DMS153 treated with DMSO at 0.1 percent for 48 hours (cell line): ENCODE data around the gene NUDT4.
"Not testable (repeated sequence)": the region's sequence is repeated elsewhere in the genome, so short reads cannot be mapped to it uniquely, and the experiment has no call there.

Experiments used
- DNase-seq: peaks from one replicate; lab custom pipeline; 2025; ENCODE audit not compliant: unreplicated experiment; lab: John Stamatoyannopoulos, UW

The NUDT4 gene

GRCh38 chr12:93427779-93428564 lies 50.2 kb downstream of the NUDT4 start:
- DNase-seq: no peak

- DNase-seq: no peak
Measured at GRCh38 chr12:93429448-93429847, 51.7 kb downstream of the NUDT4 start.

DNA sequence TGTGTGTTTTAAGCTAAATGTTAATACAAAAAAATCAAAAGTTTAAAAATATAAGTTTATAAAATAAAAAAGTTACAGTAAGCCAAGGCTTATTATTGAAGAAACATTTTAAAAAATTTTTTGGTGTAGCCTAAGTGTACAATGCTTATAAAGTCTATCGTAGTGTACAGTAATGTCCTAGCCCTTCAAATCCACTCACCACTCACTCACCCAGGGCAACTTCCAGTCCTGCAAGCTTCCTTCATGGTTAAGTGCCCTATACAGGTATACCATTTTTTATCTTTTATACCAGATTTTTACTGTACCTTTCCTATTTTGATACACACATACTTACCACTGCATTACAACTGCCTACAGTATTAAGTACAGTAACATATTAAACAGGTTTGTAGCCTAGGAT lies 52.1 kb downstream of the NUDT4 start:
- no peak for DNase-seq

- DNase-seq: no peak
Measured at GRCh38 chr12:93430280-93430679, 52.6 kb downstream of the NUDT4 start.

DNA sequence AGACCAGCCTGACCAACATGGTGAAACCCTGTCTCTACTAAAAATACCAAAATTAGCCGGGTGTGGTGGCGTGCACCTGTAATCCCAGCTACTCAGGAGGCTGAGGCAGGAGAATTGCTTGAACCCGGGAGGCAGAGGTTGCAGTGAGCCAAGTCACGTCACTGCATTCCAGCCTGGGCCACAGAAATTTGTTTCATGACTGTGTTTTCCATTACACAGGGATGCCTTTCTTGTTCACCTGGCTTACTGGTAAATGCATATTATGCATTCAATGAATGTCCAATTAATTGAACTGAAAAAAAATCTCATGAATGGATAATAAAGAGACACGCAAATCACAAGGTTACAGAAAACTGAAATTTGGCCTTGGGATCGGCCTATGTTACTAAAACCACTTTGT lies 54.3 kb downstream of the NUDT4 start:
- not testable (repeated sequence) for DNase-seq

GRCh38 chr12:93434256-93434865 lies 56.6 kb downstream of the NUDT4 start:
- no peak for DNase-seq

GRCh38 chr12:93438266-93439050 lies 60.7 kb downstream of the NUDT4 start:
- no peak for DNase-seq

GRCh38 chr12:93440043-93440835 lies 62.5 kb downstream of the NUDT4 start:
- no peak for DNase-seq

DNA sequence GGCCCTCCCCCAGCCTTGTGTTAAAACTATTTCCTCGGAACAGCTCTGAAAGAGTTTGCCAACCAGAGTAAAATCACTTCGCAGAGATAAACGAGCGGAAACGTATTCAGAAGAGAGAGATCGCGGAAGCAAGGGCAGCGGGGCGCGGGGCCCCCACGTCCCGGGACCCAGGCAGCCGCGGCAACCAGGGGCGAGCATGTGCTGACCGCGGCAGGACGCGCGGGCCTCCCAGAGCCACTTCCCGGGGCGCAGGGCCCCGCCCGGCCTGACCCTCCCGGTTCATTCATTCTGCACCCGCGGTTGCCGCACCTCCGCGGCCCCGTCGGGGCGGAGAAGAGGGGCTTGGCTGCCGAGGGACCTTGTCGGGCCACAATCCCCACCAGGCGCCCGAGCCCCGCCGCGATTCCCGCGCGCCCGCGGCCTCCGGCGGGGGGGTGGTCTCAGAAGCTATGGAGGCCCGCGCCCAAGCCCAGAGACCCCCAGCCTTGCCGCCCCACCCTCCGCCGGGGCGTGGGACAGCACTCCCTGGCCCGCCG lies 63.4 kb downstream of the NUDT4 start:
- DNase-seq: no peak

- peak; percentile 89 for DNase-seq
Measured at GRCh38 chr12:93441617-93442410, 64.1 kb downstream of the NUDT4 start, which contains the start of gene UBE2N. Gene UBE2N, minus strand, starts transcription at chr12:93441947. Its CDS starts 63 bp downstream, at chr12:93441884.

- no peak for DNase-seq
Measured at GRCh38 chr12:93442411-93443340, 65.0 kb downstream of the NUDT4 start.

- no peak for DNase-seq
Measured at GRCh38 chr12:93443576-93443975, 65.9 kb downstream of the NUDT4 start.

DNA sequence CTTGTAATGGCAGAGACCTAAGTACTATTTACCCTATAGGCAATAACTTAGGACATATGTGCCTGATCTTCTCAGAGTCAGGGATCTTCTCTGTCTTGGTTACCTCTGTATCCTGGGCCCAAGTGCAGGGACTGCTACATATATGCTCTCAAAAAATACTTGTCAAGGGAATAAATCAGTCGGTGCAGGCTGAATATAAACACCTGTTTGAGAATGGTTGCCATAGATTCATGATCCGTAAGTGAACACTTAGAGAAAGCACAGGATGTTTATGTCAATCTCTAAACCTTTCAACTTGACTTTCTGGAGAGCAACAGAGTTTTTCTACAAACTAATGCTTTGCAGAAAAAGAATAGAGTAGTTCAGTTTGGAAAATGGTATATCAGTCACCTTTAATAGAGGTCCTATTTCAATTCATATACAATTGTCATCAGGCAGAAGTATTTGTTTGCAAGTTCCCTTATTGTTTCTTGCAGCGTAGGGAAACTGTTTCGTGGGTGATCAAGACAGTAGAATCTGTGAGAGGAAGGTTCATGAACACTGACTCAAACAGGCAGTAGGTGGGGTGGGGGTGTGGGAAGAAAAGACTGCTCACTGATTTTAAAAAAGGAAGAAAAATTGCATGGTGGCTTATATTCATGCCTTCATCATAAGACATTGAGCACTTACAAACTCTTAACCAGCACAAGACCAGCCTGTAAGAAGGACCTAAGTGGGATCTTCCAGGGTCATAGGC lies 70.0 kb downstream of the NUDT4 start:
- peak; percentile 51 for DNase-seq

GRCh38 chr12:93448796-93449195 lies 71.1 kb downstream of the NUDT4 start:
- DNase-seq: no peak

- DNase-seq: no peak
Measured at GRCh38 chr12:93449277-93449676, 71.6 kb downstream of the NUDT4 start.

DNA sequence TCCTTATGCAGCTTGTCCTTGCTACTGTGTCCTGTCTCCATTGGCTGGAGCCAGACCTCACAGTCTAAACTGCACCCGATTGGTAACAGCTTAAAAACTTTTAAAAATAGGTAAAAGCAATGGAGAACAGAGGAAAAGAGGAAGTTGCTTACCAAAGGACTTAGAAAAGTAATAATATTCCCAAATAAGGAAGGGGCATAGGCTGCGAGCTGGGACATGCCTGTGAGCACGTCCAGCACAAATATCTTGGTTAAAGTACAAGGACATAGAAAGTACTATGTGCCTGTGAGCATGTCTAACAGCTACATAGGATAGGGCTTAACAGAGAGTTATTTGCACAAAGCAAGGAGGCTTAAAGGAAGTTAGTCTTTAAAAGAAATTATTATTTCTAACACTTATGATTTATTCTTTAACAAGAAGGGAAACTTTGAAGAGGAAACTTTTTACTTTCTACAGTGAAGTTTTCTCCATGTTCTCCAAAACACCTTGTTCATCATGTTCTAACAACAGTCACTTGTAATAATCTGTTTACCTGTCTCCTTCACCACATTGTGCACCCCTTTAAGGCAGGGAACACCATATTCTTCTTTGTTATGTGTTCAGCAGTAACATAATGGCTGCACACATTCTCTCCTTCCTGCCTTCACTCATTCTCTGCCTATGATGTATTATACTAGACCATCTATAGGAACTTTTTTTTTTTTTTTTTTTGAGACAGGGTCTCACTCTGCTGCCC lies 73.9 kb downstream of the NUDT4 start:
- no peak for DNase-seq

DNA sequence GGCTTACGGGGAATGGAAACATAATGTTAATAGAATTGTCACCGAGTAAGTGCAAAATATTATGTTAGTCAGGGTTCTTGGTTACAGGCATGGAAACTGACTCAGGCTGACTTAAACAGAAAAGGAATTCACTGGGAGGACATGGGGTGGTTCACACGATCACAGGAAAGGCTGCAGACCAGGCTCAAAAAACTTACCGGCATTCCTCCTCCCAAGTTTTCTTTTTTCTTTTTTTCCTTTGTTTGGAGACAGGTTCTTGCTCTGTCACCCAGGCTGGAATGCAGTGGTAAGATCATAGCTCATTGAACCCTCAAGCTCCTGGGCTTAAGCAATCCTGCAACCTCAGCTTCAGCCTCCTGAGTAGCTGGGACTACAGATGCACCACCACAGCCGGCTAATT lies 75.9 kb downstream of the NUDT4 start:
- no peak for DNase-seq

- no peak for DNase-seq
Measured at GRCh38 chr12:93456077-93456476, 78.4 kb downstream of the NUDT4 start.
